SK-N-SH (cell line): ENCODE data around the gene ENO1. TPM values are rescaled to one million over a fixed set of nuclear protein-coding genes. Genes with fewer than 3 reads are reported as not detected.

Experiments
- CTCF ChIA-PET: fragments of 300-600, 350-600 bp; formaldehyde crosslinking; extraction: SDS; loops from one replicate; lab custom pipeline; 2021; lab: Yijun Ruan, JAX
- POLR2A ChIA-PET: fragments of 350-600 bp; sonication (Branson Sonifier 250); formaldehyde crosslinking; extraction: SDS; loops from one replicate; lab custom pipeline; 2020; ENCODE audit warnings: antibody characterized with exemption, inconsistent platforms; lab: Yijun Ruan, JAX
- DNase-seq: peaks from one replicate; pipeline ENCODE4 v3.0.0; 2012
- H2AFZ ChIP-seq: fragments of 200-600 bp; sonication (generic); 2 replicates; pipeline ENCODE4 v1.8.1; 2016; ENCODE audit warnings: antibody characterized with exemption, mild to moderate bottlenecking, low read depth
- H3F3A ChIP-seq: fragments of 200-600 bp; sonication (generic); replicated peaks from 2 replicates; pipeline ENCODE3; 2016; ENCODE audit warnings: antibody characterized with exemption, mild to moderate bottlenecking; ENCODE audit not compliant: insufficient read depth
- H3K27ac ChIP-seq, 2 experiments: fragments of 200-500 bp in 1 of 2; fragments of 200-600 bp in 1 of 2; sonication (Bioruptor generic) in 1 of 2; sonication (generic), shearing (Covaris generic) in 1 of 2; 2 replicates each; pipeline versions ENCODE4 v1.5.1 to v1.6.1; 2014 to 2016; ENCODE audit warnings: low read depth in 2 of 2, inconsistent platforms in 1 of 2, low read length in 1 of 2, mild to moderate bottlenecking in 1 of 2, mixed read lengths in 1 of 2
- H3K27me3 ChIP-seq: fragments of 200-600 bp; sonication (generic), shearing (Covaris generic); 2 replicates; pipeline ENCODE4 v1.6.1; 2016; ENCODE audit warnings: mixed run types; ENCODE audit not compliant: insufficient read depth
- H3K36me3 ChIP-seq, 2 experiments: fragments of 200-500 bp in 1 of 2; fragments of 200-600 bp in 1 of 2; sonication (Bioruptor generic) in 1 of 2; sonication (generic) in 1 of 2; replicated peaks in 1 of 2; 2 replicates each; pipeline versions ENCODE3 to v1.5.1; 2014 to 2016; ENCODE audit warnings: low read length in 1 of 2, mild to moderate bottlenecking in 1 of 2; ENCODE audit not compliant: insufficient read depth in 2 of 2, control insufficient read depth in 1 of 2
- H3K4me1 ChIP-seq, 2 experiments: fragments of 200-500 bp in 1 of 2; fragments of 200-600 bp in 1 of 2; sonication (Bioruptor generic) in 1 of 2; sonication (generic), shearing (Covaris generic) in 1 of 2; 2 replicates each; pipeline versions ENCODE4 v1.5.1 to v1.6.1; 2014 to 2016; ENCODE audit warnings: low read depth in 1 of 2, low read length in 1 of 2, mixed run types in 1 of 2; ENCODE audit not compliant: insufficient read depth in 2 of 2, control insufficient read depth in 1 of 2
- H3K4me2 ChIP-seq: fragments of 200-600 bp; sonication (generic), shearing (Covaris generic); 2 replicates; pipeline ENCODE4 v1.6.1; 2017; ENCODE audit warnings: mixed run types
- H3K4me3 ChIP-seq, 2 experiments: fragments of 200-500 bp in 1 of 2; fragments of 200-600 bp in 1 of 2; sonication (Bioruptor generic) in 1 of 2; sonication (generic), shearing (Covaris generic) in 1 of 2; 2 replicates each; pipeline versions ENCODE4 v1.5.1 to v1.8.1; 2014 to 2016; ENCODE audit warnings: low read depth in 2 of 2, inconsistent platforms in 1 of 2, low read length in 1 of 2, mild to moderate bottlenecking in 1 of 2, mixed read lengths in 1 of 2, moderate library complexity in 1 of 2
- H3K79me2 ChIP-seq: fragments of 200-600 bp; sonication (generic); 2 replicates; pipeline ENCODE4 v1.8.1; 2017; ENCODE audit warnings: mild to moderate bottlenecking; ENCODE audit not compliant: insufficient read depth
- H3K9ac ChIP-seq: fragments of 200-600 bp; sonication (generic); 2 replicates; pipeline ENCODE4 v1.6.1; 2017; ENCODE audit warnings: mixed run types
- H3K9me2 ChIP-seq: fragments of 200-600 bp; sonication (generic); 2 replicates; pipeline ENCODE4 v1.6.1; 2017; ENCODE audit warnings: mixed run types
- H3K9me3 ChIP-seq: fragments of 200-600 bp; sonication (generic); 2 replicates; pipeline ENCODE4 v1.6.1; 2017; ENCODE audit warnings: mixed run types, mild to moderate bottlenecking, moderate library complexity
- H4K20me1 ChIP-seq: fragments of 200-600 bp; sonication (generic); 2 replicates; pipeline ENCODE4 v1.6.1; 2017; ENCODE audit warnings: mild to moderate bottlenecking, mixed run types; ENCODE audit not compliant: insufficient read depth
- CHD2 ChIP-seq: fragments of 150-350 bp; IDR thresholded peaks from 2 replicates; pipeline ENCODE4 v1.6.1; 2018; ENCODE audit warnings: low read length; ENCODE audit not compliant: partially characterized antibody
- FOSL2 ChIP-seq: IDR thresholded peaks from 2 replicates; pipeline ENCODE4 v1.4.0; 2012; ENCODE audit warnings: low read depth, mild to moderate bottlenecking, moderate library complexity, borderline replicate concordance
- FOXJ3 ChIP-seq: sonication (generic); formaldehyde crosslinking; IDR thresholded peaks from 2 replicates; pipeline ENCODE4 v1.5.1; 2020; ENCODE audit warnings: mild to moderate bottlenecking, missing genetic modification reagents
- FOXM1 ChIP-seq: IDR thresholded peaks from 2 replicates; pipeline ENCODE4 v1.4.0; 2012; ENCODE audit warnings: low read depth, mild to moderate bottlenecking
- MEF2A ChIP-seq: IDR thresholded peaks from 2 replicates; pipeline ENCODE4 v1.4.0; 2012; ENCODE audit warnings: low read depth, borderline replicate concordance
- NFIC ChIP-seq: IDR thresholded peaks from 2 replicates; pipeline ENCODE4 v1.4.0; 2012; ENCODE audit warnings: borderline replicate concordance
- POLR2AphosphoS5 ChIP-seq: IDR thresholded peaks from 2 replicates; pipeline ENCODE4 v1.6.1; 2012; ENCODE audit warnings: low read depth, low read length
- RCOR1 ChIP-seq: fragments of 150-350 bp; IDR thresholded peaks from 2 replicates; pipeline ENCODE4 v1.6.1; 2017; ENCODE audit warnings: antibody characterized with exemption, low read length
- RFX5 ChIP-seq: IDR thresholded peaks from 2 replicates; pipeline ENCODE4 v1.6.1; 2012; ENCODE audit warnings: mild to moderate bottlenecking, improper control_type of control experiment, low read length
- RXRA ChIP-seq: IDR thresholded peaks from 2 replicates; pipeline ENCODE4 v1.4.0; 2012; ENCODE audit warnings: low read depth, mild to moderate bottlenecking, borderline replicate concordance
- TAF1 ChIP-seq: IDR thresholded peaks from 2 replicates; pipeline ENCODE4 v1.6.1; 2012; ENCODE audit warnings: low read depth, mild to moderate bottlenecking, low read length, moderate library complexity, borderline replicate concordance
- TCF12 ChIP-seq: IDR thresholded peaks from 2 replicates; pipeline ENCODE4 v1.4.0; 2012
- WGBS: methylation state at CpG from one replicate; pipeline ENCODE4 v1.1.6; 2017; ENCODE audit warnings: low lambda C conversion rate; 5-methylcytosine and 5-hydroxymethylcytosine counted together
- polyA plus RNA-seq, 3 experiments: library from polyadenylated mRNA; depleted of rRNA; stranded (reverse); fragments of >200 nt; gene quantifications; 2 replicates each; pipeline ENCODE4 v1.2.3, GENCODE V29; 2012
- TF ChIP-seq, protein P1 (sequence below): IDR thresholded peaks from 2 replicates; pipeline ENCODE4 v1.6.1; 2012; ENCODE audit warnings: mild to moderate bottlenecking, low read depth, low read length, moderate library complexity
- TF ChIP-seq, protein P2 (sequence below): IDR thresholded peaks from 2 replicates; pipeline ENCODE4 v1.4.0; 2012; ENCODE audit warnings: low read depth, borderline replicate concordance
- TF ChIP-seq, protein P3 (sequence below): fragments of 150-350 bp; IDR thresholded peaks from 2 replicates; pipeline ENCODE4 v1.6.1; 2016; ENCODE audit warnings: mild to moderate bottlenecking, low read depth, low read length
- TF ChIP-seq, protein P4 (sequence below): IDR thresholded peaks from 2 replicates; pipeline ENCODE4; 2012

The ENO1 gene
- polyA plus RNA-seq, 1 of the 3 experiments (the other 2 are of a cell fraction) = 1,599 TPM

DNA sequence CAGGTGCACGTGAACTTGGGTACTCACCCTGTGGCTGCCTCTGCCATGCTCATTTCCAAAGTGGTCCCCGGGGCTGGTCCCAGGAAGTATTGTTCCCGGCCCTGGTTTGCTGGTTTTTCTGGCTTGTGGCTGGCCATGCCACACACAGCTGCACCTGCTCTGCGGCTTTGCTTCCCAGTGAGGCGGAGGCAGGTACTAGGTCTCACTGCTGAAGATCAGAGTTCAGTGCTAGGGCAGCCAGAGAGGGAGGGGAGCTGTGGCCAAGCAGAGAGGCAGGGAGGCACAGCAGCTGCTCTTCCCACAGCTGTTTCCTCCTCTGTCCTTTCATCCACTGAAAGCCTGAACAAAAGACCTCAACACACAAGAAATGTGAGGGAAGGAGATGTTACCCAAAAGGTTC is 30.5 kb downstream of the ENO1 start:
- no peak overlapping the region for H3K4me3 ChIP-seq
- H3K27ac ChIP-seq = no peak overlapping the region
- TF ChIP-seq RFX5 = no peak
- TF ChIP-seq, protein P1, sequence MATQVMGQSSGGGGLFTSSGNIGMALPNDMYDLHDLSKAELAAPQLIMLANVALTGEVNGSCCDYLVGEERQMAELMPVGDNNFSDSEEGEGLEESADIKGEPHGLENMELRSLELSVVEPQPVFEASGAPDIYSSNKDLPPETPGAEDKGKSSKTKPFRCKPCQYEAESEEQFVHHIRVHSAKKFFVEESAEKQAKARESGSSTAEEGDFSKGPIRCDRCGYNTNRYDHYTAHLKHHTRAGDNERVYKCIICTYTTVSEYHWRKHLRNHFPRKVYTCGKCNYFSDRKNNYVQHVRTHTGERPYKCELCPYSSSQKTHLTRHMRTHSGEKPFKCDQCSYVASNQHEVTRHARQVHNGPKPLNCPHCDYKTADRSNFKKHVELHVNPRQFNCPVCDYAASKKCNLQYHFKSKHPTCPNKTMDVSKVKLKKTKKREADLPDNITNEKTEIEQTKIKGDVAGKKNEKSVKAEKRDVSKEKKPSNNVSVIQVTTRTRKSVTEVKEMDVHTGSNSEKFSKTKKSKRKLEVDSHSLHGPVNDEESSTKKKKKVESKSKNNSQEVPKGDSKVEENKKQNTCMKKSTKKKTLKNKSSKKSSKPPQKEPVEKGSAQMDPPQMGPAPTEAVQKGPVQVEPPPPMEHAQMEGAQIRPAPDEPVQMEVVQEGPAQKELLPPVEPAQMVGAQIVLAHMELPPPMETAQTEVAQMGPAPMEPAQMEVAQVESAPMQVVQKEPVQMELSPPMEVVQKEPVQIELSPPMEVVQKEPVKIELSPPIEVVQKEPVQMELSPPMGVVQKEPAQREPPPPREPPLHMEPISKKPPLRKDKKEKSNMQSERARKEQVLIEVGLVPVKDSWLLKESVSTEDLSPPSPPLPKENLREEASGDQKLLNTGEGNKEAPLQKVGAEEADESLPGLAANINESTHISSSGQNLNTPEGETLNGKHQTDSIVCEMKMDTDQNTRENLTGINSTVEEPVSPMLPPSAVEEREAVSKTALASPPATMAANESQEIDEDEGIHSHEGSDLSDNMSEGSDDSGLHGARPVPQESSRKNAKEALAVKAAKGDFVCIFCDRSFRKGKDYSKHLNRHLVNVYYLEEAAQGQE = no peak
- TF ChIP-seq, protein P2, sequence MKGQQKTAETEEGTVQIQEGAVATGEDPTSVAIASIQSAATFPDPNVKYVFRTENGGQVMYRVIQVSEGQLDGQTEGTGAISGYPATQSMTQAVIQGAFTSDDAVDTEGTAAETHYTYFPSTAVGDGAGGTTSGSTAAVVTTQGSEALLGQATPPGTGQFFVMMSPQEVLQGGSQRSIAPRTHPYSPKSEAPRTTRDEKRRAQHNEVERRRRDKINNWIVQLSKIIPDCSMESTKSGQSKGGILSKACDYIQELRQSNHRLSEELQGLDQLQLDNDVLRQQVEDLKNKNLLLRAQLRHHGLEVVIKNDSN = no peak
- TF ChIP-seq RCOR1 = no peak
- no peak for TF ChIP-seq FOXM1
- no peak for TF ChIP-seq FOXJ3 (CRISPR knock-in tag)
- TF ChIP-seq, protein P3, sequence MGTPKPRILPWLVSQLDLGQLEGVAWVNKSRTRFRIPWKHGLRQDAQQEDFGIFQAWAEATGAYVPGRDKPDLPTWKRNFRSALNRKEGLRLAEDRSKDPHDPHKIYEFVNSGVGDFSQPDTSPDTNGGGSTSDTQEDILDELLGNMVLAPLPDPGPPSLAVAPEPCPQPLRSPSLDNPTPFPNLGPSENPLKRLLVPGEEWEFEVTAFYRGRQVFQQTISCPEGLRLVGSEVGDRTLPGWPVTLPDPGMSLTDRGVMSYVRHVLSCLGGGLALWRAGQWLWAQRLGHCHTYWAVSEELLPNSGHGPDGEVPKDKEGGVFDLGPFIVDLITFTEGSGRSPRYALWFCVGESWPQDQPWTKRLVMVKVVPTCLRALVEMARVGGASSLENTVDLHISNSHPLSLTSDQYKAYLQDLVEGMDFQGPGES = no peak
- TF ChIP-seq, all 33 proteins: peak for 0
- no peak overlapping the region for H3K4me2 ChIP-seq
- no peaks in the 10 kb centered on the region for H3K9me2 ChIP-seq
- H2AFZ ChIP-seq = no peak overlapping the region
- no peaks in the 10 kb centered on the region for H3K27me3 ChIP-seq
- ChIA-PET POLR2A (interaction anchor here (0.6 to 2.0 kb wide), 9 partner anchors 12 to 465 kb away, joined by 3 to 12 read pairs (median 8); partner anchors contain the start of genes ENO1 and RERE), CTCF (interaction anchor here (0.6 to 6.0 kb wide), 30 partner anchors 13 to 301 kb away, joined by 3 to 107 read pairs (median 10); no protein-coding TSS in a partner anchor)
- WGBS = 93% methylated on average over 3 of the region's 5 CpGs
- peaks cover 5 to 28% of the 10 kb centered on the region in 2 experiments; a peak in 1 of 4 replicates for H3K4me1 ChIP-seq
- H3K9ac ChIP-seq = no peak overlapping the region
- no peak for DNase-seq
- H3F3A ChIP-seq = no peaks in the 10 kb centered on the region
- no peaks in the 10 kb centered on the region for H4K20me1 ChIP-seq
- no peaks in the 10 kb centered on the region for H3K9me3 ChIP-seq
- no peaks in the 10 kb centered on the region for H3K79me2 ChIP-seq
- no peaks in the 10 kb centered on the region for H3K36me3 ChIP-seq

DNA sequence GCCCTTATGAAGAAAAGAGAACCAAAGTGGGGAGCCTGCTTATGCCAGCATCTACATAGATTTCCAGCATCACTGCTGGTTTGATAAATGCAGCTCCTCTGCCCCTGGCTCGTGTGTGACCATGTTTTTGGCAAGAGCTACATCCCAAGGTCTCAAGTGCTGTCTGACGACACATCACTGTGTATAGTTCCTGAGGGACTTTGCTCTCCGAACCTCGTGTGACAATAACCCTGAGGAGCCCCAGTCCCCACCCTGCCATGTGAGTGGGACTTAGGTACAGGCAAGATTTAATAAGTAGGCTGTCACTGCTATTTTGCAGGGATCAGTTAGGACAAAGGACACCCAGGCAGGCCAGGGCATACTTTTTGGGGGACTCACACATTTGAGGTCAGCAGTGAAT is 32.2 kb downstream of the ENO1 start:
- Histone ChIP-seq H3K4me2 (no peak overlapping the region), H3K9me3 (no peaks in the 10 kb centered on the region), H3K4me3 (no peak overlapping the region), H3K27me3 (no peaks in the 10 kb centered on the region), H3K9me2 (no peaks in the 10 kb centered on the region), H3K36me3 (no peaks in the 10 kb centered on the region), H3F3A (no peaks in the 10 kb centered on the region), H4K20me1 (no peaks in the 10 kb centered on the region), H3K79me2 (no peaks in the 10 kb centered on the region), H3K9ac (no peak overlapping the region), H2AFZ (no peak overlapping the region), H3K4me1 (peaks cover 5 to 23% of the 10 kb centered on the region in 2 experiments; a peak in 1 of 4 replicates), H3K27ac (no peak overlapping the region)
- CTCF ChIA-PET = interaction anchor here (1.5 to 2.9 kb wide), 6 partner anchors 11 to 285 kb away, joined by 5 to 11 read pairs (median 6); no protein-coding TSS in a partner anchor
- WGBS = 81% methylated on average over 3 of the region's 4 CpGs
- POLR2A ChIA-PET = interaction anchor here (1.1 kb wide), 1 partner anchor 29 kb away, joined by 3 read pairs; the partner anchor contains the start of gene RERE
- no peak for DNase-seq
- TF ChIP-seq CHD2 (no peak), RFX5 (no peak), NFIC (no peak), TAF1 (no peak), MEF2A (no peak), POLR2AphosphoS5 (no peak), FOSL2 (no peak), FOXJ3 (CRISPR knock-in tag) (no peak), TCF12 (no peak), RXRA (no peak), RCOR1 (no peak)
- TF ChIP-seq, protein P1 = no peak
- TF ChIP-seq, protein P4, sequence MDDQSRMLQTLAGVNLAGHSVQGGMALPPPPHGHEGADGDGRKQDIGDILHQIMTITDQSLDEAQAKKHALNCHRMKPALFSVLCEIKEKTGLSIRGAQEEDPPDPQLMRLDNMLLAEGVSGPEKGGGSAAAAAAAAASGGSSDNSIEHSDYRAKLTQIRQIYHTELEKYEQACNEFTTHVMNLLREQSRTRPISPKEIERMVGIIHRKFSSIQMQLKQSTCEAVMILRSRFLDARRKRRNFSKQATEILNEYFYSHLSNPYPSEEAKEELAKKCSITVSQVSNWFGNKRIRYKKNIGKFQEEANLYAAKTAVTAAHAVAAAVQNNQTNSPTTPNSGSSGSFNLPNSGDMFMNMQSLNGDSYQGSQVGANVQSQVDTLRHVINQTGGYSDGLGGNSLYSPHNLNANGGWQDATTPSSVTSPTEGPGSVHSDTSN = no peak
